ENCODE results near the gene POP4.

Gene POP4

GRCh38 chr19:29665215-29665825, 59.2 kb downstream of the POP4 start, which contains the start of gene PLEKHF1:
PLEKHF1 (plus strand) TSS chr19:29665461; CDS start chr19:29673840, 8,379 bp downstream.
- DNase-seq: no peak

DNA sequence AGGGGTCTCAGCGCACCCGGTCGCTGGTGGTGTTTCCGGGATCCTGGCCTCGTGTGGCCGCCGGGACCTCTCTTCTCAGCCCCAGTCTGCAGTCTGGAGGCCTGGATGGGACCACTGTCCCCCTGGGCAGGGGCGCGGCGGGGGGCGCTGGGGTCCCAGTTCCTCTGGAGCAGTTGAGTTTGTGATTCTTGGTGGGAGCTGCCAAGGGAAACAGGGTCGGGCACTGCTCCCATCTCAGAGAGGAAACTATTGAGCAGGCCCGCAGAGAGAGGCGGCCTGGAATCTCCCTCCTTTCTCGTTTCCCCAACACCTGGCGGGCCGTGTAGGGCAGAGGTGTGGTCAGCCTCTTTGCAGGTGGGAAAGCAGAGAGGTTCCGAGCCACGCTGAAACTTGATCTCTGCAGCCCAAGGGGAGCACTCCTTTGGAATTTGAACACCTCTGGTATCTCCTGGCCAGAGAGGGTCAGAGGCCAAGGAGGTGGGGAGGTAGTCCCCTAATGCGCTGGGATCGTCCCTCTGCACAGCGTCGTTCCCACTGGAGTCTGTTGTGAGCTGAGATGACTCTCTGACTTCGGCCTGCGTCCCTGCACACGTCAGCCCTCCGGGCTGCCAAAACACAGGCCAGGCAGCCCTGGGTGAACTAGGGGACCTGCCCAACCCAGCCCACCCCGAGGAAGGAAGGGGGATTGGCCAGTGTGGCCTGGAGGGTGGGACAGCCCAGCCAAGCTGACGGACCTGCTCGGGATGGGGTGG, 59.9 kb downstream of the POP4 start:
- no peak for DNase-seq
